A172 (cell line): ENCODE measurements around the gene FLNA. TPM values are rescaled to one million over a fixed set of nuclear protein-coding genes. Genes with fewer than 3 reads are reported as not detected.
"Not testable (repeated sequence)": the region's sequence is repeated elsewhere in the genome, so short reads cannot be mapped to it uniquely, and the experiment has no call there.

ENCODE experiments used
- DNase-seq: peaks from one replicate; pipeline ENCODE4 v3.0.0-alpha.2; 2015; ENCODE audit warnings: low spot score
- total RNA-seq: library from RNA; depleted of rRNA; stranded (reverse); fragments of >200 nt; shearing (Covaris generic); gene quantifications from 2 replicates; pipeline ENCODE4 v1.2.3, GENCODE V29; 2014; rRNA removed

The FLNA gene
- total RNA-seq, 1 experiment from 2014 or later, result 2,561 TPM

DNA sequence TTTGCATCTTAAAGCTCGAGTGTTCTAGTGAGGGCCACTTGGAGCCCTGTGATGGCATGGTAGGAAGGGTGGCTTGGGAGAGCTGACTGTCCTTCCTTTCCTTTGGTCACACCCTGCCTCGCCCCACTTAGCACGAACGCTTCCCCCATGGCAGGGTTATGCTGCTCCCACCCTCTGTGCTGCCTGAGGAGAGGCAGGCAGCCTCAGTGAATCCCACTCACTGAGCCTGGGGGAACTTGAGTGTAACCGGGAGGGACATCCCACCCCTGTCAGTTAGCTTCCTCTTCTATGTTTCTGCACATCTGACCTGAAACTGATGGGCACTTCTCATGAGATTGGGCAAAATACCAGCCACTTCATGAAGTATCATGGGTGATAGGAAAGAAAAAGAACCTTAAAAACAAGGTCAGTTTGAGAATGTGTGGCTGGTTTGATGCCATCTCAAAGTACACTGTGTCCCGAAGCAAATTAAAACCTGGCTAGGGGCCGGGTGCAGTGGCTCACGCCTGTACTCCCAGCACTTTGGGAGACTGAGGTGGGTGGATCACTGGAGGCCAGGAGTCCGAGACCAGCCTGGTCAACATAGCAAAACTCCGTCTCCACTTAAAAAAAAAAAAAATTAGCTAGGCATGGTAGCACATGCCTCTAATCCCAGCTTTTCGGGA lies 68.8 kb downstream of the FLNA start:
- no peak for DNase-seq

DNA sequence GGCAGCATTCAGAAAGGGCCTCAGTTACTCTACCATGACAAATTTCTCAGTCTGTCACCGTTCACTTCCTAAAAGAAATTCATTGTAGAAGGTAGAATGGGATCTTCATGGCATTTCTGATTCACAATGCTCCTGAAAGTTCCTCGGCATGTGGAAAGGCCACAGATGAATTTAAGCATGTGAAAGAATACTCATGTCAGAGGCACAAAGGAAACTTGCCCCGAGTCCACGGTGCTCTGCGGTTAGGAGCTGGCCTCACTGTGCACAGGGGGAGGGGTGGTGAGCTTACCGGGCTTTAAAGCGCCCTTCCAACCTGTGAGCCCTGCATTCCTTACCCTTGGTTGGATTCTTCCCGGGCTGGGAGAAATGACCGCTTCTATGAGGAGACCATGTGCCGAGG lies 69.6 kb downstream of the FLNA start:
- no peak for DNase-seq

DNA sequence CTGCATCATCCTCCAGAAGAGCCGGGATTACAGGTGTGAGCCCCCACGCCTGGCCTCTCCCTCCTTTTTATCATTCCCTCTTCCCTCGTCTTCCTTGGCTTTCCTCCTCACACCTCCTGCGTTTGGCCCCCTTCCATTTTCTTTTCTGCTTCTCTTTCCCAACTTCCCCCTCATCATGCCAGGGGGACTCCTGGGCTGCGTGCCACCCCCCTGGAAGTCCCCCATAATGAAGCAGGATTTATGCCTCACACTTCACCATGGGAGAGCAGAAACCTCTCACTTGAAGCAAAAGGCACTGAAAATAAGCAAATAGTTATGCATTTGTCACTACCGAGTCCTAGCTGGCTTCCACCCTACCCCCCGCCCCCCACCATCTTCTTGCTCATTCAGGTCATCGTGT lies 71.0 kb downstream of the FLNA start:
- DNase-seq, result no peak

DNA sequence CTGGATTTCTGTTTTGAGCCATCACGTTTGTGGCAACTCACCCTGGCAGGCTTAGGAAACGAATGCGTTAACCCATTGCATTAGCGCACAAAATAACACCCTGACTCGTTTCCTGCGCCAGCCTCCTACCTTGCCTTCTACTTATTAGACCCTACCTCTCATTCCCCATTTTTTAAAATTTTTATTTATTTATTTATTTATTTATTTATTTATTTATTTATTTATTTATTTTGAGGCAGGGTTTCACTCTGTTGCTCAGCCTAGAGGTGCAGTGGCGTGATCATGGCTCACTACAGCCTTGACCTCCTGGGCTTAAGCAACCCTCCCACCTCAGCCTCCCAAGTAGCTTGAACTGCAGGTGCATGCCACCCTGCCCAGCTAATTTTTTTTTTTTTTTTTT lies 71.4 kb downstream of the FLNA start:
- DNase-seq, result not testable (repeated sequence)

DNA sequence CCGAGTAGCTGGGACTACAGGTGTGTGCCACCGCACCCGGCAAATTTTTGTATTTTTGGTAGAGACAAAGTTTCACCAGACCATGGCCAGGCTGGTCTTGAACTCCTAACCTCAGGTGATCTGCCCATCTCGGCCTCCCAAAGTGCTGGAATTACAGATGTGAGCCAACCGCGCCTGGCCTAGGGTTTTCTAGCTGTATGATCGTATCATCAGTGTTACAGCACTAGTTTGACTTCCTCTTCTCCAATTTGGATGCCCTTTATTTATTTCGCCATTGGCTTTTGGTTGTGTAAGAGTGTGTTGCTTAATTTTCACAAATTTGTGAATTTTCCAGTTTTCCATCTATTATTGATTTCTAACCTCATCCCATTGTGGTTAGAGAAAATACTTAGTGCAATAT lies 73.6 kb downstream of the FLNA start:
- no peak for DNase-seq

Other genes starting within 250 kb of the FLNA start
- not detected in 2 replicates for gene OPN1LW, start 230.4 kb downstream of the FLNA start, total RNA-seq
- not detected in 2 replicates for gene OPN1MW, start 192.0 kb downstream of the FLNA start, total RNA-seq
- gene OPN1MW2, start 154.9 kb downstream of the FLNA start, total RNA-seq, result not detected in 2 replicates
- gene OPN1MW3, start 117.1 kb downstream of the FLNA start, total RNA-seq, result not detected in 2 replicates
- gene TEX28, start 79.5 kb downstream of the FLNA start, total RNA-seq, result not detected in 2 replicates
- not detected in 2 replicates for gene TKTL1, start 78.8 kb downstream of the FLNA start, total RNA-seq
- gene EMD, start 4.7 kb upstream of the FLNA start, total RNA-seq, result 73.1 and 82.0 TPM in 2 replicates
- gene RPL10, start 23.7 kb upstream of the FLNA start, total RNA-seq, result 2,649 and 4,739 TPM in 2 replicates
- gene DNASE1L1, start 34.6 kb upstream of the FLNA start, total RNA-seq, result 65.3 and 70.8 TPM in 2 replicates
- gene TAFAZZIN, start 36.9 kb upstream of the FLNA start, total RNA-seq, result 29.8 and 43.7 TPM in 2 replicates
- gene ATP6AP1, start 54.0 kb upstream of the FLNA start, total RNA-seq, result 132 and 137 TPM in 2 replicates
- gene GDI1, start 62.5 kb upstream of the FLNA start, total RNA-seq, result 143 and 229 TPM in 2 replicates
- 110 and 137 TPM in 2 replicates for gene FAM50A, start 69.5 kb upstream of the FLNA start, total RNA-seq
- gene PLXNA3, start 83.6 kb upstream of the FLNA start, total RNA-seq, result 9.7 and 14.3 TPM in 2 replicates
- 70.5 and 109 TPM in 2 replicates for gene LAGE3, start 104.6 kb upstream of the FLNA start, total RNA-seq
- 116 and 139 TPM in 2 replicates for gene UBL4A, start 112.0 kb upstream of the FLNA start, total RNA-seq
- 51.9 and 63.9 TPM in 2 replicates for gene SLC10A3, start 116.0 kb upstream of the FLNA start, total RNA-seq
- gene FAM3A, start 141.6 kb upstream of the FLNA start, total RNA-seq, result 47.1 and 47.5 TPM in 2 replicates
- gene G6PD, start 172.2 kb upstream of the FLNA start, total RNA-seq, result 102 and 112 TPM in 2 replicates
- gene IKBKG, start 173.0 kb upstream of the FLNA start, total RNA-seq, result 53.6 and 63.2 TPM in 2 replicates
- gene CTAG1A, start 210.5 kb upstream of the FLNA start, total RNA-seq, result not detected in 2 replicates
- gene CTAG1B, start 244.6 kb upstream of the FLNA start, total RNA-seq, result not detected in 2 replicates